ENCODE results near the gene AUP1.

AUP1 gene

GRCh38 chr2:74535440-74535965, 6.0 kb upstream of the AUP1 start:
- no peak for DNase-seq (ENCODE audit: low spot score)

- no peak for DNase-seq (ENCODE audit: low spot score)
These were observed 4.9 kb upstream of the AUP1 start for GRCh38 chr2:74534411-74534810.

- DNase-seq (ENCODE audit: low spot score) = no peak
These were observed 4.0 kb upstream of the AUP1 start for GRCh38 chr2:74533464-74533863.

- DNase-seq (ENCODE audit: low spot score) = peak; percentile 32
These were observed 2.7 kb upstream of the AUP1 start for GRCh38 chr2:74532222-74532621.

GRCh38 chr2:74531666-74532065, 2.2 kb upstream of the AUP1 start:
- DNase-seq (ENCODE audit: low spot score) = no peak

- DNase-seq (ENCODE audit: low spot score) = peak; percentile 28
These were observed 1.0 kb upstream of the AUP1 start for GRCh38 chr2:74530239-74531187.

DNA sequence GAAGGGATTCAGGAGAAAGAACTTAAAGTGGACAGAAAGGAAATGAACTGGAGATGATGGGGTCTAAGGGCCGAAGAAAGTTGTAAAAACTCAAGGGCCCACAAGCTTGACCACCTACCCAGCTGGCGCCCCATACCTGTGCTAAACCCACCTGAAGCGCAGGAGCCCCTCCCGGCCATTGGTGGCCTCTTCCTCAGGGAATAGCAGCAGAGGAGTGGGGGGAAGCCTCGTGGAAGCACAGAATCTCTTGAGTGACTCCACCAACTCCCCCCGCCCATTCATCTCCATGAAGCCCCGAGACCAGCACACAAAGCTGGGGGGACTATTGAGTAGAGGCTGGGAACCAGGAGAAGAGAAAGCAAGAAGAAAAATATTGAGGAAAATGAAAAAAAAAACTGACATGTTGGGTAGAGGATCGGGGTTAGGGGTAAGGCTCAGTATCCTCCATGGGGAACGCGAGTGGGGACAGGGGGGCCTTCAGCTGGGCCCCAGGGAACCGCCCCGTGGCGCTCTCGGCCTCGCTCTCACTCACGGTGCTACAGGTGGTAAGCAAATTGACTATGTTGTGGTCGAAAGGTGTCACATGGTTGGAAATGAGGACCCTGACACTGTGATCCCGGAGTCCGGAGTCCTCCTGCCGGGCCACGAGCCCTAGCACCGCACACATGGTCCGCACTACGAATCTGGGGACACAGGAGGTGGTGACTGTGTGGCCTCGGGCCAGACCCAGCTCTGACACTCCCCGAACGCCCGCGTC, 728 bp downstream of the AUP1 start:
- DNase-seq (ENCODE audit: low spot score) = no peak

DNA sequence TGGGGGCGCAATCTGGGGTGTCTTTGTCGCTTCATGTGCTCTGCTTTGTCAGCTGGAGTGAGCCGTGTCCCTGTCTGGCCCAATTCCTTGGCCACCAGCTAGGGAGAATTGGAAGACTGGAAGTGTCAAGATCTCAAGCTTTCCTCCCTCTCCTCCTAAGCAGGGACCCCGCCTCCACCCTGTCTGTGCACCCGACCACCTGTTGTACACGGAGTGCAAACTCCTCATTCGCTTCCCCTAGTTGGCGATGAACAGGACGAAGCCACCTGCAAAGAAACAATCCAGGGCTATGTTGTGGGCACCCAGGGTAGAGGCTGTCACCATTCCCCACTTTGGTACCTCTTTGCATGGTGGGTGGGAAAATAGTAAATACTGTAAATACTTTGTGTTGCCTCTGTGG, 1.8 kb downstream of the AUP1 start:
- DNase-seq (ENCODE audit: low spot score) = no peak

- DNase-seq (ENCODE audit: low spot score) = no peak
These were observed 2.8 kb downstream of the AUP1 start for GRCh38 chr2:74526649-74527230.

GRCh38 chr2:74525717-74526648, 3.5 kb downstream of the AUP1 start, which contains the start of gene DQX1:
Gene DQX1 (minus strand): TSS chr2:74526231. CDS start chr2:74525729, 502 bp downstream.
- DNase-seq (ENCODE audit: low spot score) = no peak

DNA sequence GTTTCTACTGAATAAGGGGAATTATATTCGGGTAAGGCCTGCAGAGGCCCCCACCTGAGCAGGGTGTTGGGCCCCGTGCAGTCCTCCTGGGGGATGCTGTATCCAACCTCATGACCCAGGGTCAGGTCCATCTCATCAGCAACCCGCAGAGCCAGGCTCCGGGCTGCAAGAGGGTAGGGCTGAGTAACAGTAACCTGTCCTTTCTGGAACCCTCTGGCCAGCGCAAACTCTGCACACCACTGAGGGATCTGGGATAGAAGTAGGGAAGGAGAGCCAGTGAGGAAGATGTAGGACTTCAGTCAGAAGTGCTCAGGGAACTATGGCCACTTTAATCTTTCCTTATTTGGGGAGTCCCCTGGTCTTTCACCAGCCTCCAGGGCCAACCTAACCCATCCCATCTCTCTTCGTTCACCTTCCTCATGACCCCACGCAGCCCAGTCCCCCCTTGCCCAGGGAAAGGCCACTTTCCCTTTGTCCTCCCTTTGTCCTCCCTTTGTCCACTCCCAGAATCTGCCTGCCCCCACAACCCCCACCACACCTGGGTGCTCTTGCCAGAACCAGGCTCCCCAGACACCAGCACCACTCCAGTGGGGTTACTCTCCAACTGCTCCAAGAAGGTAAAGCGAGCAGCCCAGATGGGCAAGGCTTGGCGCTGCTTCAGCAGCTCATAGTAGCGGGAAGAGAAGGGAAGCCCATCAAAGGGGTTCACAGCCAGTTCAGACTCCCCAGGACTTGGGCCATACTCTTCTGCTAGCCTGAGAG, 4.4 kb downstream of the AUP1 start:
- no peak for DNase-seq (ENCODE audit: low spot score)

DNA sequence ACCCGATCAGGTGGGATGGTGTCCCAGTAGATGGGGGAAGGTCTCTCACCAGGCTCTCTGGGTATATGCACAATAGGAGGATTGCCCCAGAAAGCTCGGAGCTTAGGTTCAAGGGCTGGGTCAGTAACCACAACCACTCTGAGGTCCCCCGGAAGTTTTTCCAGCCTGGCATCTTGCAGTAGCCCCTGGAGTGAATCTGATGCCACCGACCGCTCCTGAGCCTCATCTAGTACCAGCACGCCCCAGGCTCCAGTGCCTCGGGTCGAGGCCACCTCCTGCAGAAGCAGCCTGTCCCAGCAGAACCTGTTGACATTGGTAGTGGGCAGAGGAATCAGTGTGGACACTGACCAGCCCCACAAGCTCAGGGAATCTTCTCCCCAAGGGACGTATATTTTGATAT, 5.5 kb downstream of the AUP1 start:
- no peak for DNase-seq (ENCODE audit: low spot score)

GRCh38 chr2:74522516-74522915, 7.0 kb downstream of the AUP1 start:
- DNase-seq (ENCODE audit: low spot score) = no peak

DNA sequence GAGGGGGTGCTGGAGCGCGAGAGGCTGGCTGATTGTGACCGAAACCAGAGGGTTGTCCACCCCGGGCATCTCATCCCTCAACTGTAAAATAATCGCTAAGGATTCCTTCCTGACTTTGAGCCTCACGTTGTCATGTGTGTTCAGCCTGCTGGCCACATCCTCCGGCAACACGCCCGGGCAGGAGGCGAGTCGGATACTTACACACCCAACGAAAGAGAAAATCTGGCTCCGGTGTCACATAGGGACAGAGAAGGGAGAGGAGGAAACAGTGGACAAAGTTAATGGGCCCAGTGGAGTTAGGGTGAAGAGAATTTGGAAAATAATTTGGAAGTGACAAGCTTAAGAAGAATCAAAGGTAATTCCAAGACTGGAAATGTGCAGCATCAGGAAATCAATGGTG, 12.9 kb downstream of the AUP1 start:
- no peak for DNase-seq (ENCODE audit: low spot score)

DNA sequence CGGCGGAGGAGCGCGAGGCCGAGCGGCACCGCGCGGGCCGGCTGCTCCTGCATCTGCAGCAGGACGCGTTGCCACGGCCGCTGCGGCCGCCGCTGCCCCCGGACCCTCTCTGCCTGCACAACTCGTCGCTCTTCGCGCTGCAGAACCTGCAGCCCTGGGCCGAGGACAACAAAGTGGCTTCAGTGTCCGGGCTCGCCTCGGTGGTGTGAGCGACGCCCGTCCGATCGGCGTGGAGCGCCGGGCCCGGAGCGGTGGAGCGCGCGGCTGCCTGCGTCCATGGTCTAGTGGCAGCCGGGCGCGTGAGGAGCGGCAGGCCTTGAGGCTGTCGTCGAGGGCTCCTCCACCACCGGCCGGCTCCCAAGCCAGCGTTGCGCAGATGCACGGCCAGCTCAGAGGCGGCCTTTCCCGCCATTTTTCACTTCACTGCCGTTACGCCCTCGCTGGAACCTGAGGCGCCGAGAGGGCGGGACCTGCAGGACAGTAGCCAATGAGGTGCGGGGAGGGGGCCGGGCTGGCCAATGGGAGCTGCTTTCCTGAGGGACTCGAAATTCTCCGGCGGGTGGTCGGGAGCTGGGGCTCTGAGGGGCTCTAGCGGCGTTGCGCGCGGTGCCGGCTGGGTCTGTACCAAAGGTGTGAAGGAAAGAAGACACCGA, 13.4 kb downstream of the AUP1 start:
- peak; percentile 71 for DNase-seq (ENCODE audit: low spot score)

- DNase-seq (ENCODE audit: low spot score) = no peak
These were observed 14.1 kb downstream of the AUP1 start for GRCh38 chr2:74515271-74515980.

DNA sequence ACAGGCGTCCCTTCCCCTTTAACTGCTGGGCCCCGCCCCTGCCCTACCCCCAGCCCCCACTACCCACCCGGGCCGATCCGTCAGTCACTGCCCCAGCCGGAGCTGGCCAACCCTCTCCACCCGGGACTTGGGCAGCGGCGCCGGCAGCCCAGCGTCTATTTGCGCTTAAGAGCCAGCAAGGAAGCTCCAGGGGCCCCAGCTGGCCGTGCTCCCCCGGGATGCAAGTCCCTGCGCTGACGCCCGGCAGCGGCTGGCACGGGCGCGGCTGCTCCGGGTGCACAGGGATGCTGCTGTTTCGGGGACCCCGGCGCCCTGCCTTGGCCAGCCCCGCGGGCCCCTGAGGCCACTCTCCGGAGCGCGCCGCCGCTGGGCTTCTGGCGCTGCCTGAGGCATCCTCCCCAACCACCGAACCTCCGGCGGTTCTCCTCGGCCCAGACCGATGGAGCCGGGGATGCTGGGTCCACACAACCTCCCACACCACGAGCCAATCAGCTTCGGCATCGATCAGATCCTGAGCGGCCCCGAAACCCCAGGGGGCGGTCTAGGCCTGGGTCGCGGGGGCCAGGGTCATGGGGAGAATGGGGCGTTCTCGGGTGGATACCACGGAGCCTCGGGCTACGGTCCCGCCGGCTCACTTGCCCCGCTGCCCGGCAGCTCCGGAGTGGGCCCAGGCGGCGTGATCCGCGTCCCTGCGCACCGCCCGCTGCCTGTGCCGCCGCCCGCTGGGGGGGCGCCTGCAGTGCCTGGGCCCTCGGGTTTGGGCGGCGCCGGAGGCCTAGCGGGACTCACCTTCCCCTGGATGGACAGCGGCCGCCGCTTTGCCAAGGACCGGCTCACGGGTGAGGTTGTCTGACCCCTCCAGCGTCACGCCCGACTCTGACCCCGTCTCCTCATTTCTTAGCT, 14.9 kb downstream of the AUP1 start, which contains the start of gene TLX2:
Gene TLX2 (plus strand): TSS at position 83 of the 903 bp plus-strand sequence. CDS start 357 bp downstream, at position 440.
- DNase-seq (ENCODE audit: low spot score) = no peak

All from CD4-positive, alpha-beta T cell treated with Interleukin-6 at 100 ng/mL for 8 hours (primary cell).